ENCODE results near the gene EXOC3.

Gene EXOC3

DNA sequence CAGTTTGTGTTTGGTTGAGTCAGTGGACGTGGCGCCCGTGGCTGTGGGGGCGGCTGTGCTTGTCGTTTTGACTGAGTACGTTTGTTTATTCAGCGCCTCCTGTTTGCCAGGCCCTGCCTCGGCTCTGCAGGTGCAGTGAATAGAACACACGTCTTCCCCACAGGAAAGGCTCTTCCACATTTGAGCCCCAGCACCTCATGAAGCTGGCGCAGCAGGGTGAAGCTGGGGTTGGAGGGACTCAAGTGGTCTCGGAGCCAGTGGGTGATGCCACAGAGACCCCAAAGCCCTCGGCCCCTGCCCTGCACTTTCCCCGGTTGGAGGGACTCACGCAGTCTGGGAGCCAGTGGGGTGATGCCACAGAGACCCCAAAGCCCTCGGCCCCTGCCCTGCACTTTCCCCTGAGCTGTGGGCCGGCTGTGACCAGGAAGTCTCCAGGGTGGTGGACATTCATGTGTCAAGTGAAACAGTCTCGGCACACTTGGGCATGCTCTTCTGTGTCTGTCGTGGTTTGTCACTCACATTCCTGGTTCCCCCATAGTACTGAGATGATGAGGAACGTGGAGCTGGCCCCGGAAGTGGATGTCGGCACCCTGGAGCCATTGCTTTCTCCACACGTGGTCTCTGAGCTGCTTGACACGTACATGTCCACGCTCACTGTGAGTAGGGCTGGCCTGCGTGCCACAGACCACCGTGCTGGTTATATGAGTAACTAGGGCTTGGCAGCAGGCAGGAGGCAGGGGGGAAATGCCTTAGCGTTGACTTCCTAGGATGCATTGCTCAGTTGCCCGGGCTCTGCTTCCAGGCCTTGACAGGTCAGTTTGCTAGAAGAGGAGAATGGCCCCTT is 13.6 kb downstream of the EXOC3 start:
- DNase-seq (ENCODE audit: low read depth in 1 of 2, low spot score in 1 of 2): no peak

DNA sequence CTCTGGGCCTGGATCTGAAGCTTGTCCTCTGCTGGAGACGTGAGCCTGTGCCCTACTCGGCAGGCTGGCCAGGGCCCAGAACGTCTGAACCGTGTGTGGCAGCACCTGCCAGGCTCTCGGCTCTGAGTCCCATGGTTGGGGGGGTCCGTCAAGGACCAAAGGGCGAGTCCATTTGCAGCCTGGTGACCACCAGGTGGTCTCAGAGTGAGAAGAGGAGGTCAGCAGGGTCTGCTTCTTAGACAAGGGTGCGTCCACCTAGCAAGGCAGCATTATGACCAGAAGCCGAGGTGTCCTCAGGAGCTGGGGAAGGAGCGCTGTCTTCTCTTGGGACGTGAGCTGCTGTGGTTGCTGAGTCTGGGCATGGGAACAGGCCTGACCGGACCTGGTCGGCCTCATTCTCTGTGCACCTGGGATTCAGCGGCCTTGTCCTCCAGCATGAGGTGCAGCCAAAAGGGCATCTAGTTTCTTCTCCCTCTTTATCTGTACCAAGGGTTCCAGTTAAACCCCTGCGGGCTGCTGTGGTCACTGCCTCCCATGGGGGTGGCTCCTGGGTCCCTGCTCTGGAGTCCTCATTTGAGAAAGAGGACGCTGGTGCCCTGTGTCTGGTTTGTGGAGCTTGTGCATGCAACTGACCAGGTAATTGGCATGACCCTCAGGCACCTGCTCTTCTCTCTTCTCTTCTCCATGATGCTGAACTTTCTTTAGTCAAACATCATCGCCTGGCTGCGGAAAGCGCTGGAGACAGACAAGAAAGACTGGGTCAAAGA is 14.4 kb downstream of the EXOC3 start:
- no peak for DNase-seq (ENCODE audit: low read depth in 1 of 2, low spot score in 1 of 2)

- peak; percentile 46 to 70 for DNase-seq (ENCODE audit: low read depth in 1 of 2, low spot score in 1 of 2)
Observed at GRCh38 chr5:458547-459353, 15.8 kb downstream of the EXOC3 start.

GRCh38 chr5:459562-460272 is 16.7 kb downstream of the EXOC3 start:
- no peak for DNase-seq (ENCODE audit: low read depth in 1 of 2, low spot score in 1 of 2)

GRCh38 chr5:460273-460625 is 17.3 kb downstream of the EXOC3 start:
- no peak for DNase-seq (ENCODE audit: low read depth in 1 of 2, low spot score in 1 of 2)

- no peak for DNase-seq (ENCODE audit: low read depth in 1 of 2, low spot score in 1 of 2)
Observed at GRCh38 chr5:462051-462481, 19.1 kb downstream of the EXOC3 start.

DNA sequence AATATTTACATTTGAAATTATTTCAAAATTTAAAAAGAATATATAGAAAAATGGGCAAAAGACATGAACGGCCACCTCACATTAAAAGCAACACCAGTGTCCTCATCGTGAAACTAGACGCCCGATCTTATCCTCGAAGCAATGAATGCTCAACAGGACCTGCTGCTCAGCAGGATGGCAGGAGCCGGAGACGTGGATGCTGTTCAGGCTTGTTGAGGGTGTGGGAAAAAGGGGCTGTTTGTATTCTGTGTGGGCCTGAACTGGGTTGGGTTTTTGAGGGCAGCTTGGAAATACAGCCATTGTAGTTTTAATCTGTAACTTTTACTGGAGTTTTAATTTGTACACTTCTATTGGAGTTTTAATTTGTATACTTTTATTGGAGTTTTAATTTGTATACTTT is 20.3 kb downstream of the EXOC3 start:
- DNase-seq (ENCODE audit: low read depth in 1 of 2, low spot score in 1 of 2): no peak

DNA sequence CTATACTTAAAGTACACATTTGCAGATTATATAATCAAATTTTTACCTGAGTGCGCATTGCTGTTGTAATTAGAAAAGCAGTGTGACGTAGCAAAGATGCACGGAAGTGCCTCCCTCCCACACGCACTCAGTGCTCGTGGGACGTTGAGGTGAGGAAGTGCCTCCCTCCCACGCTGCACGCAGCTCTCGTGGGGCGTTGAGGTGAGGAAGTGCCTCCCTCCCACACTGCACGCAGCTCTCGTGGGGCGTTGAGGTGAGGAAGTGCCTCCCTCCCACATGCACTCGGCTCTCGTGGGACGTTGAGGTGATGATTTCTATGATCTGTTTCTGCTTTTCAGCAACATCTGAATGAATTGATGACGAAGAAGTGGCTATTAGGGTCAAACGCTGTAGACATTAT is 21.0 kb downstream of the EXOC3 start:
- DNase-seq (ENCODE audit: low read depth in 1 of 2, low spot score in 1 of 2): peak; percentile 60 to 62

GRCh38 chr5:464446-464842 is 21.5 kb downstream of the EXOC3 start:
- DNase-seq (ENCODE audit: low read depth in 1 of 2, low spot score in 1 of 2): no peak

DNA sequence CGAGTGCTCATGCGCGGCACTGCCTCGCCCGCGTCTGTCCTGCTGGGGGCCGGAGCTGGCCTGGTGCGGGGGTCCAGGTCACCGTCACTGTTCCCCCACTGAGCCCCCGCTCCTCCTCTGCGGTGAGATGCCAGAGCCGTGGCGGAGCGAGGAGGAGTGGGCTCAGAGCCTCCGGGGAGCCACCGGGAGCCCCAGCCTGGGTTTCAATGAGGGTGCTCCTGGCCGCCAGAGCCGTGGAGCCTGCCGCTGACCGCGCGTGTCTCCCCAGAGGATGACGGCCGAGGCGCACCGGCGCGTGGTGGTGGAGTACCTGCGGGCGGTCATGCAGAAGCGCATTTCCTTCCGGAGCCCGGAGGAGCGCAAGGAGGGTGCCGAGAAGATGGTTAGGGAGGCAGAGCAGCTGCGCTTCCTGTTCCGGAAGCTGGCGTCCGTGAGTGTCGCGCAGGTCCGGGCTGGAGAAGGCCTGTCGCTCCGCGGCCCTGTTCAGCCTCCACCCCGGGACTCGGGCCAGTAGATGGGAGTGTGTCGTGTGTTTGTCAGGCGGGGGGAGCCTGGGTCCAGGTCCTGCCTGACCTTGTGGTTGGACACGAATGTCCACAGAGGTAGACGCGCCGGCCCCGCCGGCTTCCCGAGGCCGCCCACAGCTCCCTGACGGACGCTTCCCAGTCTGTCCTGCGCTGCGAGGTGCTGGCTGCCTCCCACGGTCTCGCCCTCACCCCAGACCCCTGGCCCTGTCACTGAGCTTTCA is 22.0 kb downstream of the EXOC3 start:
- DNase-seq (ENCODE audit: low read depth in 1 of 2, low spot score in 1 of 2): no peak

- no peak for DNase-seq (ENCODE audit: low read depth in 1 of 2, low spot score in 1 of 2)
Observed at GRCh38 chr5:465591-466403, 22.8 kb downstream of the EXOC3 start.

- DNase-seq (ENCODE audit: low read depth in 1 of 2, low spot score in 1 of 2): no peak
Observed at GRCh38 chr5:466661-467310, 23.8 kb downstream of the EXOC3 start.

DNA sequence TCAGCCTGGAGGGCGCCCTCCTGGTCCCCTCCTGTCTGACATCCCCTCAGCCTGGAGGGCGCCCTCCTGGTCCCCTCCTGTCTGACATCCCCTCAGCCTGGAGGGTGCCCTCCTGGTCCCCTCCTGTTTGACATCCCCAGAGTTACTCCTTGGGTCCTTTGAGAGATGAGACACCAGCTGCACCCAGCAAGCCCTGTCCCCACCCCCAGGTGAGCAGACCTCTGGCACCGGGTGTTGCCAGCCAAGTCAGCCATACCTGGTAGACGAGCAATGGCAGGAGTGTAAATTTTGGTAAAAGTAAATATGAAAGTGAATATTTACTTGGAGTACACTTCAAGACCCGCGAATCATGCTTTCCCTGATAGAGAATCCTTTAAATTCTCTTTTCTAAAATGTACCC is 25.4 kb downstream of the EXOC3 start:
- DNase-seq (ENCODE audit: low read depth in 1 of 2, low spot score in 1 of 2): no peak

GRCh38 chr5:469752-470483 is 26.9 kb downstream of the EXOC3 start:
- no peak for DNase-seq (ENCODE audit: low read depth in 1 of 2, low spot score in 1 of 2)

GRCh38 chr5:470961-471749 is 28.2 kb downstream of the EXOC3 start:
- DNase-seq (ENCODE audit: low read depth in 1 of 2, low spot score in 1 of 2): no peak

GRCh38 chr5:471750-472058 is 28.7 kb downstream of the EXOC3 start:
- no peak for DNase-seq (ENCODE audit: low read depth in 1 of 2, low spot score in 1 of 2)

DNA sequence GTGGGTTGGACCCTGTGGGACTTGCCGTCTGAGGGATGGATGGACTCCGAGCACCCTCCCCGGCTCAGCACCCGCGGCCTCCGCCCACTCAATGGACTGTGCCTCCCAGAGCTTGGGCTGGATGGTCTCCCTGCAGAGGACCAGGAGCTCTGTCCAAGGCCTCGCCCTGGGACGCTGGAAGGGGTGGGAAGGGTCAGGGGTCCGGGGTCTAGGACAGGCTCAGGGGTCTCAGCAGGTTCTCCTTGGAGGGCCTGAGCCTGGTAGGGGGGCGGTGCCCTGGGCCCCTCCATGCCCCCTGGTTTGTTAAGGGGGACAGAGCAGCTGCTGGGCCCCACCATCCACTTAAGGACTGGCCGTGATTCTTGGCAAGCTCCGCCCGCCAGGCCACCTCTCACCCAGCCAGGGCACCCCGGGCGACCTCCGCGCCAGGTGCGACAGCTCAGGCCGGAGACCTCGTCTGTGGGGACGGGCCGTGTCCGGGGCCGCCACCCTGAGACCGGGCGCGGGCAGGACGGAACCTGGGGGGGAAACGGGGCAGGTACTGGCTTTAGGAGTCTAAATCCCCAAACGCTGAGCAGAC is 29.2 kb downstream of the EXOC3 start:
- peak in 1 of 2 donors; percentile 16 for DNase-seq (ENCODE audit: low read depth in 1 of 2, low spot score in 1 of 2)
